Measurements from ENCODE around the gene KLHL26.

Gene KLHL26

DNA sequence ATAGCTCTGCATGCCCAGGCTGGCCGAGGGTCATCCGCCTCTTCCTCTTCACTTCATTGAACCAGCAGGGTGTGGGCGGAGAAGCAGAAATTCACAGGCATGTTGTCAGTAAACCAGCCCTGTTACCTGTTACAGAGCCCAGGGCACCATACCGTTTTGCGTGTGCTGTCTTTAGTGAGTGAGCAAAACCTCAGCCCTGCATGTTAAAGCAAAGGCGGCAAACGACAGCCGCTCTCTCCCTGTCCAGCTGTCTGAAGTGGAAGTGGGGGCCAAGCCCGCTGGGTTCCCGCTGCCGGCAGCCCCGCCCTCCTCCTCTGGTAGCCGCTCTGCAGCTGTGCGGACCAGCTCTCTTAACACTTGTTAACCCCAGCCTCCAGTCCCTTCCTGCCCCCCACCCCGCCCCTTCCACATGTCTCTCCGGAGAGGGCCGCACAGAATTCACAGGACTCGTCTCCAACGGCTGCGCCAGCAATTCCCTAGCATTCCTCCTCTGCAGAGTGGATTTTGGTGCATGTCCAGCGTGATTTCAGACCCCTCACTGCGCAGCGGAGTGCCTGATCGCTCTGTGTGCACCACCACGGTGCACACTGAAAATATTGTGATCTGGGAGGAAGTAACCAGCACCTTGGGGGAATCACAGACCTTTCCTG lies 12.7 kb downstream of the KLHL26 start:
- no peak for DNase-seq

DNA sequence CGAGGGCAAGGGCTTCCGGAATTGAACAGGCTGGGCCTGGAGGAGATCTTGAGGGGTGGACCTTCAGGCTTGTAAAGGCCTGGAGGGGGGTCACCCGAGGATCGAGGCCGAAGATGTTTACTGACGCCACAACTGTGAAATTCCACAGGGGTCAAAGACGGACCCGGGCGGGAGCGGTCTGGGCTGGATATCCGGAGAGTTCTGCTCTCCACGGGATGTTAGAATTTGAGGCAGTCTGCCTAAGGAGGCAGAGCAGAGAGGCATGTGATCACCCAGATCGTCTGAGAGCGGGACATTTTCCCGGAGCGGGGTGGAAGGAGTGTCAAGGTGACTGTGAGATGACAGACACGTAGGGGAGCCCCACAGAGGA lies 13.2 kb downstream of the KLHL26 start:
- DNase-seq, result no peak

- no peak for DNase-seq
Measured at GRCh38 chr19:18650468-18651041, 13.7 kb downstream of the KLHL26 start.

DNA sequence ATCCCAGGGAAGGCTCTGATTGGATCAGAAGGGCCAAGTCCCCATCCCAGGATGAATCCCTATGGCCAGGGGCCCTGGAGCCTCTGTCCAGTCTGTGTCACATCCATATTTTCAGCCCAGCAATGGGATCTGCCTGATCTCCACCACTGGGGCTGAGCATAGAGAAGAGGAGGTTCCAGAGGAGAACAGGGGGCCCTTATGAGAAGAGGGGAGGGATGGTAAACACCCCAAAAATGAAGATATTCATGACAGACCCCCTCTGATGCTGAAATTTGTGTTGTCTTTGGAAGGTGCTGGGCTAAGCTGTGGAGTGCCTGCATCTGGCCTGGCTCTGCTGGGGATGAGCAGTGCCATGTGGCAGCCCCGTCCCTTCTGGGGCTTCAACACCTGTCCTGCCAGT lies 14.5 kb downstream of the KLHL26 start:
- no peak for DNase-seq

- DNase-seq, result no peak
Measured at GRCh38 chr19:18651733-18652132, 14.9 kb downstream of the KLHL26 start.

GRCh38 chr19:18653853-18654252 lies 17.0 kb downstream of the KLHL26 start:
- DNase-seq, result no peak

GRCh38 chr19:18654469-18654868 lies 17.6 kb downstream of the KLHL26 start:
- DNase-seq, result no peak

DNA sequence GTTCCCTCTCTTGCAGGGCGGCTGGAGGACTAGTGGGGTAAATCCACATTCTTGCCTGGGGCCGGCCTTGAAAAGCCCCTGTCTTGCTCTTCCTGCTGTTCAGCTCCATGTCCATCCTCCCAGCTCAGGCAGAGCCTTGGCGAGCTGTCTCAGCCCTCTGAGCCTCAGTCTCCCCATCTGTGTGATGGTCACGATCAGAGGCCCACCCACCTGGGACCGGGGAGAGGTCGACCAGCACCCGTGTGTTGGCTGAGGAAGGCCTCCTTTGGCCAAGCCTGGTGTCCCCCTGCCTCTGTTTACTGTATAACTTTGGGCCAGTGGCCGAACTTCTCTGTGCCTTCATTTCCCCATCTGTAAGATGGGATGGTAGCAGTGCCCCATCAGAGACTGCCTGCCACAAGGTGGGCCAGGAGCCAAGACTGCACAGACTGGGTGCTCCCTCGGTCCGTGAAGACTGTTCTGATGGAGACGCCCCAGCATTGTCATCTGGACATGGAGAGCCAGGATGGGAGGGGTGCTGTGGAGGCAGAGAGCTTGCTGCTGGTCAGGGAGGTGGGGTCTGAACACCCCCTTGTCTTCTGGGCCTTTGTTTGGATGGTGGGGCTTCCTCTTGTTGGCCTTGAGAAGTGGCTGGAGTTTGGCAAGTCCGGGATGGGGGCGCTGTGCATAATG lies 18.5 kb downstream of the KLHL26 start:
- no peak for DNase-seq

GRCh38 chr19:18656337-18657086 lies 19.7 kb downstream of the KLHL26 start:
- DNase-seq, result no peak

DNA sequence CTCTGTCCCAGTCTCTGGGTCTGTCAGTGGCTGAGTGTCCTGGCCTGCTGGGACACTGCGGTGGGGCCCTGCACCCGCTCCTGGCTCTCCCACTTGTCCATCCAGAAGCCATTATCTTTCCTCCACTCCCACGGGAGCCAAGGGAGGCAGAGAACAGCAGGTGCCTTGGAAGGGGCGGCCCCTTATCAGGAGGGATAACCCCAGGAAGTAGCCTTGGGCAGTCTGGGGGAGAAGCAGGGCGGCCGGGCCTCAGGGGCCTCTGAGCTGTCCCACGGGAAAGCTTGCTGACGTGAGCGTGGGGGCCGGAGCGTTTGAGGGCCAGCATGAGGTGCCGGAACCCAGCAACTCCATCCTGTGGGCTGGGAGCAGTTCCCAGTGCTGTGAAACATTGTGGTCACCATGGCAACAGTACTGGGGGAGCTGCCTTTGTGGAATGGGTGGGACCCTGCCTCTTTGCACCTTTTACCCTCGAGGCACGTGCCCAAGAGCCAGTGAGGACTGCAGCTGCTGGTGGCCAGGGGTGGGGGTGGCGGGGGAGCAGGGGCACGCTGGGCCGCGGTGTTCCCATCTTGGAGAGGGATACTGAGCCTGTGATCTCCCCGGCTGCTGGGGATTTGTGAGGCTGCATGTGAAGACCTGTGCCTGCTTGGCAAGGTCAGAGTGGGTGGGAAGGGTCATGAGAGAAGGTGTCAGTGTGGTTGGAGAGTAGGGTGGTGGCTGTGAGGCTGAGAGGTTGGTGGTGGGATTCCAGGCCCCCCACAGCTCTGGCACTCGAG lies 20.9 kb downstream of the KLHL26 start:
- no peak for DNase-seq

DNA sequence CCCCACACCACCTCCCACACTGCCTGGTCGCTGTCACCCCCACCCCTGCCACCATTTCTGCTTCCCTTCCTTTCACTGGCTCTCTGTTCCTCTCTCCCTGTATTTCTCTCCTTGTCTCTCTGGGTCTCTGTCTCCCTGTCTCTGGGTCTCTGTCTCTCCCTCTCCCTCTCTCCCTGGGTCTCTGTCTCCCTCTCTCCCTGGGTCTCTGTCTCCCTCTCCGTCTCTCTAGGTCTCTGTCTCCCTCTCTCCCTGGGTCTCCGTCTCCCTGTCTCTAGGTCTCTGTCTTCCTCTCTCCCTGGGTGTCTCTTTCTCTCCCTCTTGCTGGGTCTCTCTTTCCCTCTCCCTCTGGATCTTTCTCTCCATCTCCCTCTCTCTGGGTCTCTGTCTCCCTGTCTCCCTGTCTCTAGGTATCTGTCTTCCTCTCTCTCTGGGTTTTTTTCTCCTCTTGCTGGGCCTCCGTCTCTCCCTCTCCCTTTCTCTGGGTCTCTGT lies 21.6 kb downstream of the KLHL26 start:
- DNase-seq, result no peak

DNA sequence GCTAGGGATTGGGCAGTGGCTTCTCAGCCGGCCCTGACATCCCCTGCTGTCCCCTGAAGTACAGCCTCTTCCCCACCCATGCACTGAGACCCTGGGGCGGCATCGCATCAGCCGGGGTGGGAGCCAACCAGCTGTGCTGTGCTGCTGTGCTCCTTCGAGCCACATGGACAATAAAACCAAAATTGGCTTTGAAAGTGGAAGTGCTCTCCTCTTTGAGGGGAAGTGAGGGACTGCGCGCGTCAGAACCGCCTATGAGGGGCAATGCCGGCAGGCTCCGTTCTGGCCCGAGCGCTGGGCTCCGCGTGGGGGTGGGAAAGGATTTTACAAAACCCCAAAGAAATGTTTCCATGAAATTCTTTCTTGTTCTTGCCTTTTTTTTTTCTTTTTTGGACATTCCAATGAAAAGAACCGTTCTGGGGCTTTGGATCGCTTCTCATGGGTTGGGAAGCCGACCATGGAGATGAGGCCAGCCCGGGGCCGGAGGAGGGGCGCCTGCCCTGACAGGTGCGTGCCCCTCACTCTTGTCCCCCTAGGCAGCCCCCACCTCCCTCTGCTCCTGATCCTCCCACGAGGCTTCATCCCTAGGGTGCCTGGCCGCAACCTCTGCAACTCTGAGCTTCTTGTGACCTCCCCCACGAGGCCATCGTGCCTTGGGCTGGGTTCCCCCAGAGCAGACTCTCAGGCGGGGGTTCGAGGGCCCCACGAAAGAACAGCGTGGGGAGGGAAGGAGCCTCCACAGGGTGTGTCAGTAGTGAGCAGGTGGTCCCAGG lies 22.6 kb downstream of the KLHL26 start:
- DNase-seq, result no peak

DNA sequence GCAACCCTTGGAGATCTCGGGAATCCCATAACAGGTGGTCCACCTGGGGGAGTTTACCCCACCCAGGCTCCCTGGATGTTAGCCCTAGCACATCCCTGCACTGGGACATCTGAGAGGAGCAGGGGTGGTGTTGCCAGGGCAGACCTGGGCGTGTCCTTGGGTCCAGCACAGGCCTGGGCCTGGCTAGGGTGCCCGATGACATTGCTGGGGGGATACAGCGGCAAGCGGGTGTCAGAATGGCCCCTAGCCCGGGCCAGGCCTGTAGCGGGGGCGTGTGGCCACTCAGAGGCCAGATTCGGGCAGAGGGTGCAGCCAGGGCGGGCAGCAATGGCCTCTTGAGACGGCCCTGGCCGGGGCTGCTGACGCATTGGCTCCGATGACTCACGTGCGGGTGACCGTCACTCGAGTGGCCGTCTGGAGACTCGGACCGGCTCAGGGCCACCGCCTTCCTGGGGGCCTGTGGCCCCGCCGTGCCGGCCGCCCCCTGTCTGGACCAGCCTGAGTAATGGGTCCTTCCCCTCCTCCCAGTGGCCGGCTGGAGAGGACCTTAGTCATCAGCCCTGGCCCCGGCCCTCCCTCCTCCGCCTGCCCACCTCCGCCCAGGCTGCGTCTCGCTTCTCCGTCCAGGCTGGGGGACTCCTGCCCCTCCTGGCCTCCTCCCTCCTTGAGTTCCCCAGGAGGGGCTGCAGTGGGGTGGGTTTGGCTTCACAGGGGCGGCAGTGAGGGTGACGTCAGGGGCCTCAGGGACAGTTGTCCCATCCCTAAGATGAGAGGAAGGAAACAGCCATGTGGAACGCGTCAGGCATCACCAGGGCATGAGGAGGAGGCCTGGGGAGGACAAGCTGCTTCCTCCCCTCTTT lies 23.5 kb downstream of the KLHL26 start:
- DNase-seq, result no peak

- DNase-seq, result no peak
Measured at GRCh38 chr19:18660939-18661670, 24.3 kb downstream of the KLHL26 start.

DNA sequence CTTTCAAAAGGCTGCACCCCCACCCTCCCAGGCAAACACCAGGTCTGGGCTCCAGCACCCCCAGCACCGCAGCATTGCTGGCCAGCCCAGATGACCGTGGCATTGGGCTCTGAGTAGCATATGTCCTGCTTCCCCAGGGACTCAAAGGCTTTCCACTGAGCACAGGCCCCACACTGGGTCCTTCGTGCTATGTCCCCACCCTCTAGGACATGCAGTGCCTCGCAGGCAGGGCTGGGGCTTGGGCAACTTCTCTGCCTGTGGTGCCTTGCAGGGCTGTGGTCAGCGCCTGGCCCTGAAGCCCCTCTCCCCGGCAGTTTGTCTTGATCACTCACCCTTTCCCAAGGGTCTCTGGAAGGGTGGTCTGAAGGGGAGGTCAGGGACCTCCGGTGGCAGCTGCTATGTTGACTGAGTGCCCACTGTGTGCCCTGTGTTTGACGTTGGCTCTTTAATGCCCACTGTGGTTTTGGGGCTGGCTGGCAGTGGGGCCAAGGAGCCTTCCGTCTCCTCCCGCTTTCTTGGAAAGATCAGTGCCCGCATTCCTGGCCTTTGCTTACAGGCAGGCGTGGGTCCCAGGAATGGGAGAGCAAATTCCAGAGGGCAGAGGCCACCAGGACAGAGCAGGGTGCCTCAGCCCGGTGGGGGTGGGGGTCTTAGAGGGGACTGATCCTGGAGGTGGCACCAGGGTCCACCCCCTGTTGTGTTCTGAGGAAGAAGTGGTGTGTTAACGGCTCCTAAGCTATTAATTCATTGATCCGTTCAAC lies 26.3 kb downstream of the KLHL26 start:
- DNase-seq, result no peak

GRCh38 chr19:18663940-18664530 lies 27.2 kb downstream of the KLHL26 start:
- no peak for DNase-seq

- no peak for DNase-seq
Measured at GRCh38 chr19:18665771-18666202, 29.0 kb downstream of the KLHL26 start.

DNA sequence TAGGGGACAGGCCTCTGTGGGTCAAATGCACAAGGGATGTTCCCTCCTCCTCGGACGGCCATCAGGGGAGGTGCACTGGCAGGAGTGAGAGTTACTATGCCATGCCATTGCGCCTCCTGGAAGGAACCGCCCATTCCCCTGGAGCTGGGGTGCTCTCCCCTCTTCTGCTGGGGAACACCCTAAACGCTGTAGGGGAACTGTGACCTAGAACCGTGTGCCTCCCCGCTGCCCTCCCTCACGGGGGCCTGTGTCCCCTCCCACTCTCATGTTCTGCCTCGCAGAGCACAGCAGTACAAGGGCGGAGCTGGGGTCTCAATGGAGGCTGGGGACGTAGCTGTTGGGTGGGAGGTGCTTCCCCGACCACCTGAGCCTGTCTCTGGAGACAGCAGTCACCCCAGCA lies 29.5 kb downstream of the KLHL26 start:
- DNase-seq, result no peak

DNA sequence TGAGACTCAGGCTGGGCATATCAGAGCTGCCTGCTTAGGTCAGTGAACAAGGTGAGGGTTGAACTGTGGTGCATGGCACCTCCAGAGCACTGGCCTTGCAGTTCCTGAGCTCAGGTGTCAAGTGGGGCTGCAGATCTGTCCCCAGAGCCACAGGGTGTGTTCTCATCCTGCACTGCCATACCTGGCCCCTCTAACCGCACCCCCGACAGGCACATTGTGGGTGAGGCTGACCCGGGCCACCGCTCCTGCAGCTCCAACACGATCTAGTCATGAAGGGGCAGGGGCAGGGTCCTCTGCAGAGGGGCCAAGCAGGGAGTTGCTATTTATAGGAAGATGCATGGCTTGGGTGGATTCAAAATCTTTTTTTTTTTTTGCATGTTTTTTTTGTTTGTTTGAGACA lies 30.0 kb downstream of the KLHL26 start:
- no peak for DNase-seq

Data from stimulated activated CD4-positive, alpha-beta T cell treated with anti-CD3 and anti-CD28 coated beads, Interleukin-4, amount 100 ng/mL, for 1 hour (primary cell).